Ovary (tissue), 9 donors: ENCODE results near the gene GLYAT. TPM values are rescaled to one million over a fixed set of nuclear protein-coding genes. Genes with fewer than 3 reads are reported as not detected.
"Not testable (repeated sequence)": the region's sequence is repeated elsewhere in the genome, so short reads cannot be mapped to it uniquely, and the experiment has no call there.

Experiments used
- DNase-seq, 5 donors: peaks; one replicate each; pipeline ENCODE4 v3.0.0-alpha.2; 2019 to 2020
- H3K27ac ChIP-seq, 2 donors: fragments of 200-600 bp; one replicate each; pipeline versions ENCODE4 v1.5.1 to v1.8.0; 2019 to 2022
- H3K27me3 ChIP-seq: fragments of 200-600 bp; one replicate; pipeline ENCODE4 v1.8.0; 2022
- H3K36me3 ChIP-seq: fragments of 200-600 bp; sonication (generic); one replicate; pipeline ENCODE4 v1.5.1; 2019
- H3K4me1 ChIP-seq: one replicate; pipeline ENCODE4 v1.8.1; 2013; ENCODE audit warnings: mild to moderate bottlenecking, moderate library complexity; ENCODE audit not compliant: insufficient read depth
- H3K4me3 ChIP-seq: fragments of 200-600 bp; sonication (generic); one replicate; pipeline ENCODE4 v1.5.1; 2017
- H3K9me3 ChIP-seq, 2 donors: fragments of 200-600 bp in 1 of 2; sonication (generic) in 1 of 2; one replicate each; pipeline versions ENCODE4 v1.5.1 to v1.8.1; 2013 to 2019; ENCODE audit warnings: mild to moderate bottlenecking in 1 of 2, moderate library complexity in 1 of 2
- EP300 ChIP-seq: sonication (generic); formaldehyde crosslinking; IDR thresholded peaks from one replicate; pipeline ENCODE4 v1.6.1; 2017; ENCODE audit warnings: antibody characterized with exemption
- POLR2A ChIP-seq: fragments of 450-650 bp; IDR thresholded peaks from one replicate; pipeline ENCODE4 v1.6.1; 2017; ENCODE audit warnings: antibody characterized with exemption, mild to moderate bottlenecking, moderate library complexity
- WGBS, 3 donors: extraction: QIAGEN DNeasy Blood & Tissue Kit in 1 of 3; methylation state at CpG; one replicate each; pipeline versions ENCODE4 v1.1.5 to v1.1.7; 2013 to 2017; 5-methylcytosine and 5-hydroxymethylcytosine counted together
- intact Hi-C, 4 donors: fragments of 100-400 bp; cut with DNase I; formaldehyde crosslinking; loops; one replicate each; pipeline versions ENCODE4 v1.11.0 to v1.15.1; 2022 to 2023
- polyA plus RNA-seq, 2 donors: library from polyadenylated mRNA; stranded (reverse); fragments of 200-250 nt in 1 of 2; fragments of 350-450 nt in 1 of 2; fragmentation: Illumina TruSeq in 1 of 2; extraction: RNeasy Lipid Tissue Mini Kit (QIAGEN cat#74804) in 1 of 2; gene quantifications; one replicate each; pipeline ENCODE4 v1.2.3, GENCODE V29; 2013 to 2014
- total RNA-seq, 7 donors: library from RNA; depleted of rRNA in 2 of 7; stranded (reverse); fragments of >200 nt in 2 of 7; fragmentation: NEBNext Ultra II Directional in 3 of 7; extraction: Animal tissue kit (Norgen Biotek cat#: 25700) in 3 of 7; gene quantifications; one replicate each; pipeline versions ENCODE4 v1.1.0 to v1.2.4, GENCODE V29; 2016 to 2023
- TF ChIP-seq, protein P1 (sequence below), 3 donors: fragments of 450-650 bp in 2 of 3; fragments of 200-600 bp in 1 of 3; IDR thresholded peaks; one replicate each; pipeline versions ENCODE4 v1.5.1 to v1.8.0; 2016 to 2022; ENCODE audit warnings: antibody characterized with exemption in 3 of 3, mild to moderate bottlenecking in 1 of 3
- donor health status: DM: no; HTN: no; CAD: no; lungs with moderate emphysema.
- donor health status: DM: no; HTN: no; CAD: no.
- donor health status: Bipolar disorder and iron deficiency.
- donor health status: DM: yes; HTN: yes; CAD: no.
- donor health status: DM: no; HTN: no; CAD: no.
- donor health status: DM: yes; HTN: yes; CAD: no.

GLYAT gene
- total and polyA plus RNA-seq, 9 donors: 0.18 TPM; not detected in 8

DNA sequence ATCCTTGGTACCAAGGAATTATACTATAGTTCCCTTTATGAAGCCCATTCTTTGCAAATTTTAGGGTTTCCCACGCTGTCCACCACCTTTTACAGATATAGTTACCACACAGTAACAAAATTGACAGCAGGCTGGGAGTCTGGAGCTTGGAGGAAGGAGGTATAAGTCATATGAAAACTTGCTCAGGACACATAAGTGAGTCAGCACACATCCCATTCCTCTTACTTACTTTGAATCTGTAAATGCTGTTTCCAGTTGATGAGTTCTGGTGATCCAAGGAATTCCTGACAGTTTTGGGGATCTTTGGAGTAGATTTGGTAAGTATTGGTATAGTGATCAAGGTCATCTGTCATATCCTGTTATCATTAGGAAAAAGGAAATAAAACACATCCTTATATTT, 19.2 kb downstream of the GLYAT start:
- TF ChIP-seq POLR2A (no peak), EP300 (no peak)
- TF ChIP-seq, protein P1, sequence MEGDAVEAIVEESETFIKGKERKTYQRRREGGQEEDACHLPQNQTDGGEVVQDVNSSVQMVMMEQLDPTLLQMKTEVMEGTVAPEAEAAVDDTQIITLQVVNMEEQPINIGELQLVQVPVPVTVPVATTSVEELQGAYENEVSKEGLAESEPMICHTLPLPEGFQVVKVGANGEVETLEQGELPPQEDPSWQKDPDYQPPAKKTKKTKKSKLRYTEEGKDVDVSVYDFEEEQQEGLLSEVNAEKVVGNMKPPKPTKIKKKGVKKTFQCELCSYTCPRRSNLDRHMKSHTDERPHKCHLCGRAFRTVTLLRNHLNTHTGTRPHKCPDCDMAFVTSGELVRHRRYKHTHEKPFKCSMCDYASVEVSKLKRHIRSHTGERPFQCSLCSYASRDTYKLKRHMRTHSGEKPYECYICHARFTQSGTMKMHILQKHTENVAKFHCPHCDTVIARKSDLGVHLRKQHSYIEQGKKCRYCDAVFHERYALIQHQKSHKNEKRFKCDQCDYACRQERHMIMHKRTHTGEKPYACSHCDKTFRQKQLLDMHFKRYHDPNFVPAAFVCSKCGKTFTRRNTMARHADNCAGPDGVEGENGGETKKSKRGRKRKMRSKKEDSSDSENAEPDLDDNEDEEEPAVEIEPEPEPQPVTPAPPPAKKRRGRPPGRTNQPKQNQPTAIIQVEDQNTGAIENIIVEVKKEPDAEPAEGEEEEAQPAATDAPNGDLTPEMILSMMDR (IDR thresholded peaks at IDR 0.05): no peak
- no peak for DNase-seq
- Histone ChIP-seq H3K36me3 (no peaks in the 10 kb centered on the region), H3K27ac (no peak overlapping the region), H3K27me3 (no peaks in the 10 kb centered on the region), H3K4me1 (no peaks in the 10 kb centered on the region), H3K9me3 (no peaks in the 10 kb centered on the region), H3K4me3 (no peak overlapping the region)
- 20 to 28% (median 26%) methylated on average over 1 of the region's 1 CpG for WGBS, 3 donors
- intact Hi-C loops: no loop called here

DNA sequence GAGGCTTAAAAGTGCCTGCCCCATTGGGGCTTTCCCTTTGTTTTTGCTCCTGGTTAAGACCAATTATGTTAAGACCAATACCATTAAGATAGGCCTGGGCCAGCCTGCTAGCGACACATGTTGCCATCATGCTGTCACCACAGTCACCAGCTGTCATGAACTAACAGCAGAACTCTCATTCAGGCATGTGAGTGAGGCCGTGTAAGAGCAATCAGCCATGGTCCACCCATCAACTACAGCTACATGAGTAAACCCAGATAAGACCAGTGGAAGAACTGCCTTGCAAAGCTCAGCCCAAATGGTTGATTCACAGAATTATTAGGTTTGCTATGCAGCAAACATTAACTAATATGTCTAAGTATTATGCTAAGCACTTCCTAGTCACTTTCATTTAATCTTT, 19.9 kb downstream of the GLYAT start:
- intact Hi-C loops: no loop called here

DNA sequence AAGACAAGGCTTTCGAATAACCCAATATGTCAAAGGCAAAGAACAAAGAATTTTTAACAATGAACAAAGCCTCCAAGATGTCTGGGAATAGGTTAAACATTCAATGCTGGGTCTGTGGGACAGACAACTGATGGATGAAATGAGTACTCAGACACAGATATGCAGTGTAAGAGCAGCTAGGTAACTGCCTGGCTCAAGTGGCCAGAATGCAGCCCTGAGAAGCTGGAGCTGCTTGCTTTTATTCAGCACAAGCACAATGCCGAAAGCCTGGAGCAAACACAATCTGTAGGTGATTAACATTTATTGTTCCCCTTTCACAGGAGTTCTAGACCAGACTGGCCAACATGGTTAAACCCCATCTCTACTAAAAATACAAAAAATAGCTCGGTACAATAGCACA, 24.0 kb downstream of the GLYAT start:
- intact Hi-C loops: no loop called here
- TF ChIP-seq POLR2A (no peak), EP300 (no peak)
- TF ChIP-seq, protein P1 (IDR thresholded peaks at IDR 0.05): no peak
- Histone ChIP-seq H3K36me3 (no peaks in the 10 kb centered on the region), H3K4me3 (no peak overlapping the region), H3K27ac (no peak overlapping the region), H3K27me3 (no peaks in the 10 kb centered on the region), H3K4me1 (no peaks in the 10 kb centered on the region), H3K9me3 (peaks cover 0 to 3% of the 10 kb centered on the region in 2 donors)
- 82 to 86% (median 83%) methylated on average over 3 of the region's 3 CpGs for WGBS, 3 donors
- no peak for DNase-seq

More for the DNA sequence above, 19.9 kb downstream of the GLYAT start:
- no peaks in the 10 kb centered on the region for H3K36me3 ChIP-seq
- H3K27ac ChIP-seq: no peak overlapping the region
- no peak for DNase-seq
- H3K9me3 ChIP-seq: no peaks in the 10 kb centered on the region
- WGBS, 3 donors: 69 to 76% (median 72%) methylated on average over 2 of the region's 2 CpGs
- no peak for TF ChIP-seq POLR2A
- TF ChIP-seq, protein P1 (IDR thresholded peaks at IDR 0.05): no peak
- H3K27me3 ChIP-seq: no peaks in the 10 kb centered on the region
- H3K4me3 ChIP-seq: no peak overlapping the region
- H3K4me1 ChIP-seq: no peaks in the 10 kb centered on the region

DNA sequence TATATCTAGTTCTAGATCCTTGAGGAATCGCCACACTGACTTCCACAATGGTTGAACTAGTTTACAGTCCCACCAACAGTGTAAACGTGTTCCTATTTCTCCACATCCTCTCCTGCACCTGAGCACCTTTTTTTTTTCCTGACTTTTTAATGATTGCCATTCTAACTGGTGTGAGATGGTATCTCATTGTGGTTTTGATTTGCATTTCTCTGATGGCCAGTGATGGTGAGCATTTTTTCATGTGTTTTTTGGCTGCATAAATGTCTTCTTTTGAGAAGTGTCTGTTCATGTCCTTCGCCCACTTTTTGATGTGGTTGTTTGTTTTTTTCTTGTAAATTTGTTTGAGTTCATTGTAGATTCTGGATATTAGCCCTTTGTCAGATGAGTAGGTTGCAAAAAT, 34.9 kb downstream of the GLYAT start:
- H3K27me3 ChIP-seq, H3K9me3 ChIP-seq, H3K36me3 ChIP-seq, H3K4me1 ChIP-seq, H3K4me3 ChIP-seq, DNase-seq, intact Hi-C loops, H3K27ac ChIP-seq: not testable (repeated sequence)
- WGBS, 3 donors: 55 to 63% (median 56%) methylated on average over 2 of the region's 3 CpGs

DNA sequence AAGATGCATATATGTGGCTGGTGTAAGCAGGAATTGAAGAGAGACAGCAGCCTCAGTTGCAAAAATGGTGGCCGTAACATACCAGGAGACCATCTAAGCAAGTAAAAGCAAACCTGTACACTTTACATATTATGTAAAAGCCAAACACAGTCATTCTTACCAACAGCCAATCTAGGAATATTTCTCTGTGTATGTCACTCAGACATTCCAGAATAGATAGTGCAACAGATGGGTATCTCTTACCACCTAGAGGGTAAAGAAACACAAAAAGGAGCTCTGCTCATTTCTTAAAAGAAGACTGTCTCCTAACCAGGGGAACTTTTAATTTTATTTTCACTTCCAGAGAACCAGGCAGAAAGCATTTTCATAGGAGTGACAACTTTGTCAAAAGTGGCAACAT, 38.7 kb downstream of the GLYAT start:
- intact Hi-C loops: no loop called here
- Histone ChIP-seq H3K36me3 (no peaks in the 10 kb centered on the region), H3K27ac (no peak overlapping the region), H3K9me3 (no peaks in the 10 kb centered on the region), H3K27me3 (no peaks in the 10 kb centered on the region), H3K4me3 (no peak overlapping the region), H3K4me1 (no peaks in the 10 kb centered on the region)
- no peak for DNase-seq
- WGBS, 3 donors: 93 to 96% (median 95%) methylated on average over 1 of the region's 1 CpG
- TF ChIP-seq, protein P1 (IDR thresholded peaks at IDR 0.05): no peak
- TF ChIP-seq EP300: no peak
- no peak for TF ChIP-seq POLR2A
